ENCODE measurements around the gene ISY1.
"Not testable (repeated sequence)": the region's sequence is repeated elsewhere in the genome, so short reads cannot be mapped to it uniquely, and the experiment has no call there.

The ISY1 gene

DNA sequence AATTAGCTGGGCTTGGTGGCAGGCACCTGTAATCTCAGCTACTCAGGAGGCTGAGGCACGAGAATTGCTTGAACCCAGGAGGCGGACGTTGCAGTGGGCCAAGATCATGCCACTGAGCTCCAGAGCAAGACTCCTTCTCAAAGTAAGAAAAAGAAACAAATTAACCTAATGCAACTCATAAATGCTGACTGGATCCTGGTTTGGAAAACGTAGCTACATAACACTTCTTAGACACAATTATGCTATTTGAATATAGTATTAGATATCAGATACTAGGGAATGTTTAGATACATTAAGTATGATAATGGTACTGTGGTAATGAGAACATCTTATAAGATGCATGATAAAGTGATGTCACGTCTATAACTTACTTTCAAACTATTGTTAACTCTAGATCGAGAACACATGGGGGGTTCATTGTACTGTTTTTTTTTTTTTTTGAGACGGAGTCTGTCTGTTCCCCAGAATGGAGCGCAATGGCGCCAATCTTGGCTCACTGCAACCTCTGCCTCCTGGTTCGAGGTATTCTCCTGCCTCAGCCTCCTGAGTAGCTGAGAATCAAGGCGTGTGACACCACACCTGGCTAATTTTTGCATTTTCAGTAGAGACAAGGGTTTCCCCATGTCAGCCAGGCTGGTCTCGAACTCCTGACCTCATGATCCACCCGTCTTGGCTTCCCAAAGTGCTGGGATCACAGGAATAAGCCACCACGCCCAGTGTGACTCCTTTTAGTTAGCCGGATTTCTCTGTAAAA, 5.9 kb upstream of the ISY1 start:
- no peak for DNase-seq (ENCODE audit: low spot score)

DNA sequence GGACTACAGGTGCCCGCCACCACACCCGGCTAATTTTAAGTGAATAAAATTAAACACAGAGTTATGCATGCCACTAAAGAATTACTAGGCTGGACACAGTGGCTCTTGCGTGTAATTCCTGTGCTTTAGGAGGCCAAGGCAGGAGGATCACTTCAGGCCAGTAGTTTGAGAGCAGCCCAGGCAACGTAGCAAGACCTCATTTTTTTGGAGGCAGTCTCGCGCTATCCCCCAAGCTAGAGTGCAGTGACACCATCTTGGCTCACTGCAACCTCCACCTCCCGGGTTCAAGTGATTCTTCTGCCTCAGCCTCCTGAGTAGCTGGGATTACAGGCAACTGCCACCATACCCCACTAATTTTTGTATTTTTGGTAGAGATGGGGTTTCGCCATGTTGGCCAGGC, 4.7 kb upstream of the ISY1 start:
- DNase-seq (ENCODE audit: low spot score) = not testable (repeated sequence)

DNA sequence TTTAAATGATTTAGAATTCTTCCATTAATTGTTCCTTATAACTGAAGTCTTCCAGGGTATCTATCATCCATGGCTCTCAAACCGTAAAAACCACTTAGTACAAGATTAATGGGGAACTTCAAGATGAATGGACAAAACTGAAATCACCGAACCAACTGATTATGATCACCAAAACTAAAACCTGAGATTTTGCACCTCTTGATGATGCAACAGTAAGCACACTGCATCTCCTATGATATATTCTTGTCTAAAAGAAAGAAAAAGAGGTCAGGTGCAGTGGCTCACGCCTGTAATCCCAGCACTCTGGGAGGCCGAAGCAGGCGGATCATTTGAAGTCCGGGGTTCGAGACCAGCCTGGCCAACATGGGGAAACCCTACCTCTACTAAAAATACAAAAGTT, 3.6 kb upstream of the ISY1 start:
- no peak for DNase-seq (ENCODE audit: low spot score)

DNA sequence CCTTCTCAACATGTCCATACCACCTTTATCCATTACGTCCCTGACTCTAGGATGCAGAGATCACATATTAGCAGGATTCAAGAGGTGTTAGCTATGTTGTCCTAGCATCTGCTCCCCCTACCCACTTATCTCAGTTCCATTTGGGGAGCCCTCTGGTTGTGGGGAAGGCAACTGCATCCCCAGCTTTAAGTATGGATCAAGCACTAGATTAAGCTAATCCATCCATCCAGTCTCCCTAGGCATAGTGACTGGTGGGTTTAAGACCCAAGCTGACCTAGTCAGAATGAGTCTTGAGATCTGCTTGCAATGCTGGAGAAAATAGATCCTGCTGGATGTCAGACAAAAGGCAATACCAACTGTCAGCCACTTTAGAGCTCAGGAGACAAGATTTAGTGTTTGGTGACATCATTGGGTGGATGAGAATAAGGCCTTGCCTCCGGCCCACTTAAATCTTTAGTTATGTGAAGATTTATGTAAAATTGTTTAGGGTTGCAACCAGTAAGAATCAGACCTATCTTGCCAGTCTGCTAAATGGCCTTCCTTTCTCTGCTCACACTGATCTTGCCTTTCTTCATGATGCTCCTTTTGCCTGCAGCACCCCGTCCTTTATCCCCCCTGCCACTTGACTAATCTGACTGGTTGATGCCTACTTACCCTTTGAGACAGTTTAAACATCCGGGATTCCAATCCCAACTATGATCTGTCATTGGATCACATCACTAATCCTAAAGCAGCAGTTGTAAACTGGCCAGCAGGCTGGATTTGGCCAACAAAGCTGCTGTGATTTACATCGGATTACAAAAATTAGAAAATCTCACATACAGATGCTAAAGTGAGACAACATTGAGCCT, 2.1 kb upstream of the ISY1 start:
- DNase-seq (ENCODE audit: low spot score) = no peak

DNA sequence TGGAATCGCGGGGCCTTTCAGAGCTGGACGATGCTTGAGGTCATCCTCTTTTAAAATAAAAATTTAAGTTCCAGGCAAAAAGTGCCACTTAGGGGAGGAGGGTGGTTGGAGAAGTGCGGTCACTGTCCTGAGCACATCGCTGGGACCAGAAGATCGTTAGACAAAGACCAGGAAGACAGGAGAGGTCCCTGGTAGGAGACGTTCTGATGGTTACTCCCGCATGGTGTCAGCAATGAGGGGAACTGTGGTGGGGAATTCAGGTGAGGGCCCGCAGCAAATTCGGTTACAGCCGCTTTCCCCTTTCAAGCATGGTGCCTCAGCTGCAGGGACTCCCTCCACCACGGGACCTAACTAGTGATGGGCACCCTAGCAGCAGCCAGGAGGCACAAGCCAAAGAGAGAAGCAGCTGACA, 1.0 kb upstream of the ISY1 start:
- DNase-seq (ENCODE audit: low spot score) = peak; percentile 48

DNA sequence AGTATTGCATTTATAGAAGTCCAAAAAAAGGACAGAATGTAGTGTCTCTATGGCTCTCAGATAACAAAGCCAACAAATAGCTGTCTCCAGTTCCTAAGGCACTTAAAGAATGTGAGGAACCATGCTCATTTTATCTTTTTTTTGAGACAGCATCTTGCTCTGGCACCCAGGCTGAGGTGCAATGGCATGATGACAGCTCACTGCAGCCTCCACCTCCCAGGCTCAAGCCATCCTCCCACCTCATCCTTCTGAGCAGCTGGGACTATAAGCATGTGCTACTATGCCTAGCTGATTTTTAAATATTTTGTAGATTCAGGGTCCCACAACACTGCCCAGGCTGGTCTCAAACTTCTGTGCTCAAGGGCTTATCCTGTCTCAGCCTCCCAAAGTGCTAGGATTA, 16.1 kb downstream of the ISY1 start:
- DNase-seq (ENCODE audit: low spot score) = no peak

DNA sequence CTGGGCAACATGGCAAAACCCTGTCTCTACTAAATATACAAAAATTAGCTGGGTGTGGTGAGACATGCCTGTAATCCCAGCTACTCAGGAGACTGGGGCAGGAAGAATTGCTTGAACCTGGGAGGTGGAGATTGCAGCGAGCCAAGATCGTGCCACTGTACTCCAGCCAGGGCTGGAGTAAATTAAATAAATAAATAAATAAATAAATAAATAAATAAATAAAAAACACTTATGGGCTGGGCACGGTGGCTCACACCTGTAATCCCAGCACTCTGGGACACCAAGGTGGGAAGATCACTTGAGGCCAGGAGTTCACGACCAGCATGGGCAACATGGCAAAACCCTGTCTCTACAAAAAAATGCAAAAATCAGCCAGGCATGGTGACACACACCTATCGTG, 19.9 kb downstream of the ISY1 start:
- not testable (repeated sequence) for DNase-seq (ENCODE audit: low spot score)

DNA sequence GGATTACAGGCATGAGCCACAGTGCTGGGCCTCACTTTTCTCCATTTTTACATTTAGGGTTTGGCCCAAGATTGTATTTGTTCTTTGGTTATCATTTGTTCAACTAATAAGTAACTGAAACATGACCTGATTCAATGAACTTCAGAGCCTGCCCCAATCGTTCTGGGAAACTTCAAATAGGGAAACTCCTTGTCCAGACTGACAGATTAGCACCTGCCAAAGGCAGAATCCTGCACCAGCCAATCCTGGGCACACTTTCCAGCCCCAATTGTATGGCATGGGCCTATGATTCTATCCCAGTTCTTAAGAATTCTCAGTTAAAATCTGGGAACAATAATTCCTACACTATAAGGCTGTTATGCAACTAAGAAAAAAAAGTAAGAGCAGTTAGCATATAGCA, 21.0 kb downstream of the ISY1 start:
- DNase-seq (ENCODE audit: low spot score) = no peak

DNA sequence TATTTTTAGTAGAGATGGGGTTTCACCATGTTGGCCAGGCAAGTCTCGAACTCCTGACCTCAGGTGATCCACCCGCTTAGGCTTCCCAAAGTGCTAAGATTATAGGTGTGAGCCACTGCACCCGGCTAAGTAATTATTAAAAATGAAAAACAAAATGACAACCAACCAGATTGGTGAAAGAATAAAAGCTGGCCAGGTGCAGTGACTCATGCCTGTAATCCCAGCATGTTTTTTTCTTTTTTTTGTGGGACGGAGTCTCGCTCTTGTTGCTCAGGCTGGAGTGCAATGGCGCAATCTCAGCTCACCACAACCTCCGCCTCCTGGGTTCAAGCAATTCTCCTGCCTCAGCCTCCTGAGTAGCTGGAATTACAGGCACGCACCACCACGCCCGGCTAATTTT, 24.6 kb downstream of the ISY1 start:
- not testable (repeated sequence) for DNase-seq (ENCODE audit: low spot score)

DNA sequence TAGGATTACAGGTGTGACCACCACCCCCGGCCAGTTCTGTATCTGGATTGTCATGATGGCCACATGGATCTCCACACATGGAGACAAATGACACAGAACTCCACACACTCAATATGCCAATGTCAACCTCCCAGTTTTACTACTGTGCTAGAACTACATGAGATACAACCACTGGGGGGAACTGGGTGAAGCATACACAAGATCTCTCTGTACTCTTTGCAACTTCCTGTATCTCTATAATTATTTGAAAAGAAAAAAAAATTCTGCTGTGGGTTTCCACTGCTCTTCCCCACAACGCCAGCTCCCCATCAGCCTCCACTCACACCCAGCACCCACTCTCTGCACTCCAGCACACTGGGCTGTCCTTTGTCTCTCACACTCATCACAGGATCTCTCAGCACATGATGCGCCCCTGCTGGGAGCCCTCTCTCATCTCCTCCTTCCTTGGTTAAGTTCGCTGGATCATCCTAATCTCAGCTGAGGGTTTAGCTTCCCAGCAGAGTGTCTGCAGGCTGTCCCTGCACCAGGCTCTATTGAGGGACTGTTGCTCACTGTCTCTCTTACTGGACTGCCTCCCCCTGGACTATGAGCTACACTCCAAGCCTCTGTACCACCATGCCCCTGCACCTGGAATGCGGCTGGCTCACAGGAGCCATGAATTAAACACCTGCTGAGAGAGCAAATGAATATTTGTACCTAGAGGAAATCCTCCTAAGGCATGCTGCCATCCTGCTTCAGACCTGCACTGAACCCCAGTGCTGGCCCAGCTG, 28.6 kb downstream of the ISY1 start:
- DNase-seq (ENCODE audit: low spot score) = no peak

DNA sequence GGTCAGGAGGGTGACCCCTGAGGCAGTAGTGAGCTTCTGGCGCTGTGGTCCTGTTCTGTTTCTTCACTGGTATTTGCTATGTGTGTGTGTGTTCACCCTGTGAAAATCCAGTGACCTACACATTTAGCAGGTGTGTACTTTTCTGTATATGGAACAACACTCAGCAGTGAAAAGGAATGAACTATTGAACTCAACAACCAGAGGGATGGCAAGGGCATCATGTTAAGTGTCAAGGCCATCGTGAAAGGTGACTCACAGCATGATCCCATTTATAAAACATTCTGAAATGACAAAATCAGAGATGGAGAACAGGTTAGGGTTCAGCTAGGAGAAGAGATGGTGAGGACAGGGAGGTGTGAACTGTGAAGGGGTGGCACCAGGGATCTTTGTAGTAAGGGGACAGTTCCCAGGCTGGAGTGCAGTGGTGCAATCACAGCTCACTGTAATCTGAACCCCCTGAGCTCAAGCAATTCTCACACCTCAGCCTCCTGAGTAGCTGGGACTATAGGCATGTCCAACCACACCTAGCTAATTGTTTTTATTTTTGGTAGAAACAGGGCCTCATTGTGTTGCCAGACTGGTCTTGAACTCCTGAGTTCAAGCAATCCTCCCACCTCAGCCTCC, 29.3 kb downstream of the ISY1 start:
- DNase-seq (ENCODE audit: low spot score) = no peak

DNA sequence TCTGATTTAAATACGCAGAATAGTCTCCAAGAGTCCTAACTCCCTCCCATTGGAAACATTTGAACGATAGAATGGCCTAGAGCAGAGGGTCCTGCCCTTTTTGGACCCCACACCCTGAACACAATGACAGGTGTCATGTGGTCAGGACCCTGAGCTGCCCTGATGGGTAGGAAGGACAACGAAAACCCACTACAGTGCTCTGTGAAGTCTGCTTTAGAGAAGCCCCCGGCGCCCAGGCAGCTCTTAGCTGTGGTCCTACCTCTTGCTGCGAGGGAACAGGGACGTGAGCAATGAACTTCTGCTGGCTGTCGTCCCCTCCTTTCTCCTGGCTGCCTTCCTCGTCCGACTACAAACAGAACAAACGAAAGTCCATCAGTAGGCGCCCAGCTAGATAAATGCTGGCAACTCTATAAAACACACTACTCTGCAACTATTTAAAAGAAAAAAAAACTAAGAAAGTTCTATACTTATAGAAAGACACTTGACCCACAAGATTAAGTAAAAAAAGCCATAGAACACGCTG, 30.5 kb downstream of the ISY1 start:
- no peak for DNase-seq (ENCODE audit: low spot score)

DNA sequence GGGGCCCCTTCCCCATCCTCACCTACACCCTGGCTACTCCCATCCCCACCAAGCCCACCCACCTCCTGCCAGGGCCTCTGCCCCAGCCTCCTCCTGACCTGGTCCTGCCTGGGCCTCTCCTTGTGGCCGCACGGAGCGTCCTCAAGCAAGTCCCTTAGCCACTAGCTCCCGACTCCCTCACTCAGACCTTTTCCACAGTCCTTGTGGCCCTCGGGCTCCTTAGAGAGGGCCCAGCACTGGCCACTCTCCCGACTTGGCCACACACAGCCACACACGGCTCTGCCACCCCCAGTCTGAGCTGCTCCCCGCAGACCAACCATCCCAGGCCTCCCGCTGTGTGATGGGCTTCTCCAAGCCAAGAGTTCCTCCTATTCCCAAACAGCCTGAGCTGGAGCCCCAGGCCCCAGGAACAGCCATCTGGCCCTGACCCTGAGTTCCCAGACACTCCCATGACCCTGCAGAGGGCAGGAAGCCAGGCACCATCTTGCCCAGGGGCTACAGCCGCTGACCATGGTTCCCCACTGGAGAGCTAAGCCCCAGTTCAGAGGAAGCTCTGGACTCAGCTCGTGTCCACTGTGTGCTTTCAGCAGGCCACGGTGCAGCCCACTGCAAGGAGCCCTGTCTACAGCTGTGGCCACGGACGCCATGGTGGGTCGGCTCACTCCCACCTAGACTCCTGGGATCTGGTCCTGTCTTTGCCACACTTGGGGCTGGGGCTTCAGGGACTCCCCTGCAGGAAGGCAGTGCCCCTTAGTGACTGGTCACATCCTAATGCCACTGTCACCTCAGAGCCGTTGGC, 32.3 kb downstream of the ISY1 start:
- DNase-seq (ENCODE audit: low spot score) = no peak

DNA sequence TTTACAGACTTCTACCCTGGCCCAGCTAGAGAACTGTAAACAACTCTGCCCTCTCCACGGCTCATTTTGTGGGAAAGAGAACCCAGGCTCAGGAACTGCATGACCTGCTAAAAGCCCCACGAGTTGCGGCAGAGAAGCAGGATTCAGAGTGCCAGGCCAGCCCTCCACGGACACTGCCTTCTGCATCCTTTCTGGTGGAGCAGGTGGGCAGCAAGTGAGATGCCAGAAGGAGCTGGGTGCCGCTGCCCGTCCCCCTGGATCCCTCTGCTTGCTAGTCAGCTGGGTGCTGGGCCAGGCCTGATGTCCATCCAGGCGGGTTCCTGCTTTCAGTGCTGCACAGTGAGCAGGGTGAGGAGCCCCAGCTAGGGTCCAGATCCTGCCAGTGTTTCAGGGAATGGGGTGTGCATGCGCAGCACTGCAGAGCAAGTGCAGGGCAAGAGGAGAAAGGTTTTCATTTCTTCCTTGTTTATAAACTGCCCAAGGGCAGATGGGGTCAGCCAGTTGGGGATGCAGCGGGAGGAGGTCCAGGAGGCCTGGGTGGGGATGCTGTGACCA, 34.1 kb downstream of the ISY1 start:
- DNase-seq (ENCODE audit: low spot score) = no peak

DNA sequence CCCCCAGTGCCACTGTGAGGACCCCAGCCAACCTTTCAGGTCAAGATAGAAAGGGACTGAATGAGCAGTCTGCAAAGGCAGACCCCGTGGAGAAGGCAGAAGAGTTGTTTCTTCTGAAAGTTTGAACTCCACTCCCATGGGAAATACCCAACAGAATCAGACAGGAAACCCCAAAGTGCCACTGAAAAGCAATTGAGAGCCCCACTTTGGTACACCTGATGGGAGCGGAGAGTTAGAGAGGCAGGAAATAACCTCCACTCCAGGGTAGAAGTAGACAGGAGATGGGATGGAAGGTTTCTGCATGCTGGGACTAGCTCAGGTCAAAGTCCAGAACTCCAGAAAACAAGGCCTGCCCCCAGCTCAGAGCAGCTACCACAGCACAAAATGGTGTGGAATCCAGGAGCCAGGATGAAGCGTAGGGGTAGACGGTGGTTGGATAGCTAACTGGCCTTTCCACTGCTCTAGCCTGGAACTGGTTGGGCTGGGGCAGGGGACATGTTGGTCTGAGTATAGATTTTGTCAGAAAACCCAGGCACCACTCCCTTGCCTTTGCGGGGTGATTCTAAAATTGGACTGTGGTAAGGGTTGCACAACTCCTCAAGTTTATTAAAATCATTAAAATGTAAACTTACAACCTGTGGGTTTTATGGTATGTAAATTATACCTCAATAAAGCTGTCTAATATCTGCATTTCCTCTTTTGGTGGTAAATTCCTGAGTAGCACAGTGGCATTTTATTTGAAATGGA, 37.4 kb downstream of the ISY1 start:
- peak; percentile 38 for DNase-seq (ENCODE audit: low spot score)

DNA sequence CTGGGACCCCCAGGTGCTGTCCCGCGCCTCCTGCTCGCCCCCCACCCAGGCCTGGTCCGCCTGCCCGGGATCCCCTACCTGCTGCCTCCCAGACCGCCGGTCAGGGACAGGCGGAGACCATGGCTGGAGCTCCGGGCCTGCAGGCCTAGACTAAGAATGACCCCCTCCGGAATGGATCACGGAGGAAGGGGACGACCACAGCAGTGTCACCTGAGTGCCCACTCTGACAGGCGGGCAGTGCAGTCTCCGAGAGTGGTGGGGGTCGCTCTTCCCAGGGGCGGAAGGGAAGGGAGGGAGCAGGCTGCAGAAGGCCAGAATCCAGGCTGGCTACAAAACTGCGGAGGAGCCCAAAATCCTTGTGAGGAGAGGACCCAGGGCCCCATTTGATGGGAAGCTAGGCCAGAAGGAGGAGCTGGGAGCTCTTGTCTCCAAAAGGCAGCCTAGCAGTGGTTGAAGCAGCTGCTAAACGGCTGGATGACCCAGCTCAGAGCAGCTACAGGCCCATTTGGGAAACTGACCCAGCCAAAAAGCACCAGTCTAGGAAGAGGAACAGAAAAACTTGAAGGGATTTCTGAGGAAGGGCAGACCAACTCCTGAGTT, 38.4 kb downstream of the ISY1 start:
- peak; percentile 25 for DNase-seq (ENCODE audit: low spot score)

DNA sequence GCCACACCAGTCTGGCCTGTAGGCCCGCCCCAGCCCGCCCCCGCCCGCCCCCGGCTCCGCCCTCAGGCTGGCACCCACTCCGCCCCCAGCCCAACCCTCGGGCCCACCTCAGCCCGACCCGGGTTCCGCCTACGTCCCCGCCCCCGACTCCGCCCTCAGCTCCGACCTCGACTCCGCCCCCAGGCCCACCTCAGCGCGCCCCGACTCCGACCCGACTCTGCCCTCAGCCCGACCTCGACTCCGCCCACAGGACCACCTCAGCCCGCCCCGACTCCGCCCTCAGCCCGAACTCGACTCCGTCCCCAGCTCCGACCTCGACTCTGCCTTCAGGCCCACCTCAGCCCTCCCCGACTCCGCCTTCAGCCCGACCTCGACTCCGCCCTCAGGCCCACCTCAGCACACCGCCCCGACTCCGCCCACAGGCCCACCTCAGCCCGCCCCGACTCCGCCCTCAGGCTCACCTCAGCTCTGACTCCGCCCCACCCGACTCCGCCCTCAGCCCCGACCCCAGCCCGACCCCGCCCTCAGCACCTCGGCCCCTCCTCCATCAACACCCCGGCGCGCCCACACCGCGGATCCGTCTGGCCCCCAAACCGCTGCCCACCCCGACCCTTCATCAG, 39.0 kb downstream of the ISY1 start, which contains the start of gene RAB43:
TSS of gene RAB43 (minus strand) at position 13 of the 620 bp plus-strand sequence. CDS start 315 bp downstream, outside the sequence.
- DNase-seq (ENCODE audit: low spot score) = peak; percentile 94

DNA sequence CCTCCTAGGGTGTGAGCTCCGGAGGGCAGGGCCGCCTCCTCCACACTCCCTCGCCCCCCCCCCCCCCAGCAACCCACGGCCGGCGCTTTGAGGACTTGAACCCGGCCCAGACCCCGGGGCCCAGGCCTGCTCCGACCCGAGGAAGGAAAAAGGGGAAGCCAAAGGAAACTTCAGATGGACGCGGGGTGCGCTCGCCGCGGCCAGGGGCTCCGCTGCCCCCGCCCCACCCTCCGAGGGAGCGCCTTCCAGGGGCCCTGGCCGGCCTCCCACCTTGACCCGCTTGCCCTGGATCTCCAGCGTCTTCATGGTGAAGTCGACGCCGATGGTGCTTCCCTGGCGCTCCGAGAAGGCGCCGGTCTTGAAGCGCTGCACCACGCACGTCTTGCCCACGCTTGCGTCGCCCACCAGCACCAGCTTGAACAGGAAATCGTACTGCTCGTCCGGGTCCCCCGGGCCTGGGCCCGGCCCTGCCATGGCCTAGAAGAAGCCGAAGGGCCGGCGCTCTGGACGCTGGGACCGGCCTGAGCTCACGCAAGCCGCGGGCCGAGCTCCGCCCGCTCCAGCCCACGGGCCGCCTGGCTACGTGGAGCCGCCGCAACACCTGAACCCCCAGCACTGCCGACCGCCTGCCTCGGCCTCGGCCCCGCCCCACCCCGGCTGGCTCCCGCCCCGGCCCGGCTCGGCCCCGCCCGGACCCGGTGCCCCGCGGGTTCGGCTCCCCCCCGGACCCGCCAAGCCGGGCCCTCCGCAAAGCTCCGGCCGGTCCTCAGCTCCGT, 39.7 kb downstream of the ISY1 start:
- peak; percentile 29 for DNase-seq (ENCODE audit: low spot score)

Measured in germinal center (tissue), 1 donor.